Testis (tissue), 3 donors: ENCODE measurements around the gene RBM20. TPM values are rescaled to one million over a fixed set of nuclear protein-coding genes. Genes with fewer than 3 reads are reported as not detected.

ENCODE experiments used
- DNase-seq: peaks from one replicate; pipeline ENCODE4 v3.0.0-alpha.2; 2019
- H3K27ac ChIP-seq, 2 donors: fragments of 200-600 bp; sonication (generic); one replicate each; pipeline ENCODE4 v1.5.1; 2019
- H3K27me3 ChIP-seq: fragments of 200-600 bp; sonication (generic); one replicate; pipeline ENCODE4 v1.5.1; 2019
- H3K36me3 ChIP-seq: fragments of 200-600 bp; sonication (generic); one replicate; pipeline ENCODE4 v1.5.1; 2017; ENCODE audit warnings: low read depth; ENCODE audit errors: missing control alignments
- H3K4me1 ChIP-seq: fragments of 200-600 bp; sonication (generic); one replicate; pipeline ENCODE4 v1.5.1; 2019
- H3K4me3 ChIP-seq, 2 donors: fragments of 200-600 bp; sonication (generic); one replicate each; pipeline ENCODE4 v1.5.1; 2017 to 2019
- H3K9me3 ChIP-seq: fragments of 200-600 bp; sonication (generic); one replicate; pipeline ENCODE4 v1.5.1; 2017
- CTCF ChIP-seq, 3 experiments: fragments of 450-650 bp in 2 of 3; fragments of 200-600 bp in 1 of 3; sonication (generic) in 1 of 3; IDR thresholded peaks; one replicate each; pipeline ENCODE4 v1.5.1; 2016 to 2019; ENCODE audit warnings: antibody characterized with exemption in 3 of 3, mild to moderate bottlenecking in 2 of 3, moderate library complexity in 1 of 3
- POLR2A ChIP-seq: fragments of 450-650 bp; IDR thresholded peaks from one replicate; pipeline ENCODE4 v1.6.1; 2017; ENCODE audit warnings: antibody characterized with exemption, mild to moderate bottlenecking, moderate library complexity
- WGBS, 2 donors: methylation state at CpG; one replicate each; pipeline ENCODE4 v1.1.5; 2018; 5-methylcytosine and 5-hydroxymethylcytosine counted together
- intact Hi-C: fragments of 100-400 bp; cut with DNase I; formaldehyde crosslinking; loops from one replicate; pipeline ENCODE4 v1.15.1; 2023; ENCODE audit warnings: low total_unique reads
- polyA plus RNA-seq: library from polyadenylated mRNA; stranded (reverse); fragments of 350-450 nt; fragmentation: Illumina TruSeq; extraction: RNeasy Lipid Tissue Mini Kit (QIAGEN cat#74804); gene quantifications from one replicate; pipeline ENCODE4 v1.2.3, GENCODE V29; 2014; ENCODE audit warnings: low read depth, low replicate concordance; ENCODE audit not compliant: insufficient read depth
- total RNA-seq, 2 donors: library from RNA; depleted of rRNA; stranded (reverse); fragments of >200 nt; gene quantifications; one replicate each; pipeline ENCODE4 v1.2.3, GENCODE V29; 2016

RBM20 gene
- total and polyA plus RNA-seq, 3 donors from 2014 or later = 1.7 to 5.3 (median 3.1) TPM

- intact Hi-C loops = no loop called here
- Histone ChIP-seq H3K4me3 (no peak overlapping the region), H3K27ac (no peak overlapping the region), H3K27me3 (no peaks in the 10 kb centered on the region), H3K36me3 (no peaks in the 10 kb centered on the region), H3K9me3 (no peaks in the 10 kb centered on the region), H3K4me1 (no peaks in the 10 kb centered on the region)
- WGBS, 2 donors = 92 to 100% methylated on average over 1 of the region's 1 CpG
- TF ChIP-seq POLR2A = no peak
- no peak for TF ChIP-seq CTCF (IDR thresholded peaks at IDR 0.05)
- no peak for DNase-seq
Observed at GRCh38 chr10:110757586-110757985, 113.5 kb downstream of the RBM20 start.

GRCh38 chr10:110758128-110758765 is 114.1 kb downstream of the RBM20 start:
- Histone ChIP-seq H3K9me3 (no peaks in the 10 kb centered on the region), H3K27me3 (no peaks in the 10 kb centered on the region), H3K4me1 (no peaks in the 10 kb centered on the region), H3K27ac (no peak overlapping the region), H3K4me3 (no peak overlapping the region), H3K36me3 (no peaks in the 10 kb centered on the region)
- intact Hi-C loops = no loop called here
- WGBS, 2 donors = 91 to 93% methylated on average over 8 of the region's 8 CpGs
- DNase-seq = no peak
- TF ChIP-seq CTCF (IDR thresholded peaks at IDR 0.05) (no peak), POLR2A (no peak)

GRCh38 chr10:110758898-110759297 is 114.8 kb downstream of the RBM20 start:
- 80 to 84% methylated on average over 4 of the region's 4 CpGs for WGBS, 2 donors
- TF ChIP-seq POLR2A (no peak), CTCF (IDR thresholded peaks at IDR 0.05) (no peak)
- Histone ChIP-seq H3K4me1 (no peaks in the 10 kb centered on the region), H3K27ac (no peak overlapping the region), H3K36me3 (no peaks in the 10 kb centered on the region), H3K9me3 (no peaks in the 10 kb centered on the region), H3K27me3 (no peaks in the 10 kb centered on the region), H3K4me3 (no peak overlapping the region)
- intact Hi-C loops = no loop called here
- DNase-seq = no peak

GRCh38 chr10:110759523-110759922 is 115.4 kb downstream of the RBM20 start:
- 84 to 86% methylated on average over 4 of the region's 4 CpGs for WGBS, 2 donors
- intact Hi-C loops = no loop called here
- no peak overlapping the region for H3K4me3 ChIP-seq
- H3K4me1 ChIP-seq = no peaks in the 10 kb centered on the region
- no peak overlapping the region for H3K27ac ChIP-seq
- TF ChIP-seq POLR2A (no peak), CTCF (IDR thresholded peaks at IDR 0.05) (no peak)
- H3K9me3 ChIP-seq = no peaks in the 10 kb centered on the region
- no peaks in the 10 kb centered on the region for H3K27me3 ChIP-seq
- no peak for DNase-seq
- no peaks in the 10 kb centered on the region for H3K36me3 ChIP-seq
